ENCODE results near the gene CCDC33.
A peak's percentile ranks its signal among the peaks of the same experiment; 100 is the strongest.

The CCDC33 gene

DNA sequence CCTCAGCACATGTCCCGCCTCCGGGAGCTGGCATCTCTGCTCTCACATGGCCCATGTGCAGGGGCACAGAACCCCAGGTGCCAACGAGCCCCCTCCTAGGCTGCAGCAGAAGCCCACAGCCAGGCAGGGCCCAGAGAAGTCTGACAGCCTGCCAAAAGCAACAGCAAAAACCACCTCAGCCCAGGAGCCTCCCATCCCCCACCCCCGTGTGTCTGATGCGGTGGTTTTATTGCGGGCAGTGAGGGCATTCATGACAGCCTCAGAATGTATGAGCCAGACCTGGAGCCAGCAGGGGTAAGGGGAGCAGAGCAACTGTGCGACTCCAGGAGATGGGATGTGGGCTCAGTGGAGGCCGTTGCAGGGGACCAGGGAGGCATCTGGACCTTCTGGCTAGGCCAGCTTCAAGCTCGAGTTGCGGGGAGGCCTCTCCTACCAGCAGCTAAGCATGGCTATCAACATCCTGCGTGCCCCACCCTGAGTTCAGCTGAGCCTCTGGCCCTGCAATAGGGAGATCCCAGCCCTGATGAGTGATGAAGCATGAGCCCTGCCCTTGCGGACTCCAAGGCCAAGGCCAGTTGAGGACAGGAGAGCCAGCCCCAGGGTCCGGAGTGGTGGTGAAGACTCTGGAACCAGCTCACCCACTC, 78.8 kb downstream of the CCDC33 start:
- DNase-seq (ENCODE audit: low read depth): no peak

- no peak for DNase-seq (ENCODE audit: low read depth)
Measured at GRCh38 chr15:74315626-74316025, 79.5 kb downstream of the CCDC33 start.

DNA sequence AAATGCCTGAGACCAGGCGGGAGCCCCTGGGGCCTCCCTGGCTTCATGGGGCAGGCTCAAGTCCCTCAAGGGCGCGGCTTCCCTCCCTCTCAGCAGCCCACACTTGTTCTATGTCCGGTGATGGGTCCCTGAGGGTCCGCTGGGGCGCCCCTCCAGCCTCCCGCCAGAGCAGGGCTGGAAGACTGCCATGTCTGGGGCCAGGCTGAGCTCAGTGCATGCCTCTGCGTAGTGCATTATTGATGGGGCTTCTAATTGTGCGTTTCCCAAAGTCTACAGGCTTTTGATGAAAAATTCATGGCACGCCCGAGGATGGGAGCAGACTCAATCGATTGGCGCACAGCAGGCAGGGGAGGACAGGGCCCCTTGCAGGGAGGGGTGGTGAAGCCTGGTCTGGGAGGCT, 80.0 kb downstream of the CCDC33 start:
- no peak for DNase-seq (ENCODE audit: low read depth)

DNA sequence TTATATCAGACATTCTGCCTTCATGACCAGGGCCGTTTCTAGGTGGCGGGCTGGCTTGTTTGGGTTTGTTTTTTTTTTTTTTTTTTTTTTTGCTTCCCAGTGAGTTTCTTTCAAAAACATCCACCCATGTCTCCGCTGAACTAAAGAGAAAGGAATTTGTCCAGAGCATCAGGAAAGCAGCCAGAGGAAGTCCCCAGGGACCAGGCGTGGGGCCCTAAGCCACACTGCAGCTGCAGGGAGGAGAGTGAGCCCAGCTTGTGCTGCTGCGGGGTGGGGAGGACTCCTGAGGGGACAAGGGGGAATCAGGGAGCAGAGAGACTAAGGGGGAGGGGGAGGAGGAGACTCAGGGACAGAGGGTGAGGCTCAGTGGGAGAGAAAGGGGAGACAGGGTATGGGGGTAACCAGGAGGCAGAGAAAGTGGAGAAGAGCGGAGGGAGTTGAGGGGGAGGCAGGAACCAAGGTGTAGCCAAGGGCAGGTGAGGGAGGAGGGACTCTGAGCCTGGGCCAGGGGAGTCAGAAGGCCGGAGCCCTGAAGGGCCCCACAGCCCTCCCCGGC, 81.8 kb downstream of the CCDC33 start:
- no peak for DNase-seq (ENCODE audit: low read depth)

DNA sequence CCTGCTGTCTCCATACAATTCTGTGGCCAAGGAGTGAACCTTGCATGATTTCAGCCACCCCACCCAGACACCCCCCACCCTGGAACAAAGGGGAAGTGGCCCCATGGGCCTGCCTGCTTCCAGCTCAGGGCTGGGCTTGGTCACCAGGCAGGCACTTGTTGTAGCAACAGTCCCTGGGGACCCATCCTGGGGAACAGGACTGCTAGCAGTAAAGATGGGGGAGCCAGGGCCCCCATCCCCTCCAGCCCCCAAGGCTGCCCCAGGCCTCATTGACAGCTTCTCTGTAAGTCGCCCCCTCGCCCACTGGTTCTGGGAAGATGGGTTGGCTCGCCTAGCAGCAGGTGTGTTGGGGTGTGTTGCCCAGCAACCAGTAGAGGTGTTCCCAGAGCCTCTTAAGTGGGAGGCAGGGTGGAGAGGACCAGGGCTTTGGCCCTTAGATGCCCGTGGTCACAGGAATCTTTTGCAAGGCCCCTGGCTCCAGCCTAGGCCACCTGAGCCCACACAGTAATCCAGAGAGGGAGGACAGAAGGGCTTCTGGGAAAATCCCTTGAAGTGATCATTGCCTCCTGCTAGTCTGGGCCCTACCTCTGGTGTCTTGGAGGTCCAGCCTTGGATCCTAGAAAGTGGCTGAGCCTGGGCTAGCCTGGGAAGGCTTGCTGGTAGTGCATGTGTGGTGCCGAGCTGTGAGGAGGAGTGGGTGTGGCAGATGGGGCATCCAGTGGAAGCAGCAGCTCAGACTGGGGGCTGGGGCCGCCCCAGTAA, 82.4 kb downstream of the CCDC33 start:
- no peak for DNase-seq (ENCODE audit: low read depth)

- no peak for DNase-seq (ENCODE audit: low read depth)
Measured at GRCh38 chr15:74319138-74319460, 83.0 kb downstream of the CCDC33 start.

DNA sequence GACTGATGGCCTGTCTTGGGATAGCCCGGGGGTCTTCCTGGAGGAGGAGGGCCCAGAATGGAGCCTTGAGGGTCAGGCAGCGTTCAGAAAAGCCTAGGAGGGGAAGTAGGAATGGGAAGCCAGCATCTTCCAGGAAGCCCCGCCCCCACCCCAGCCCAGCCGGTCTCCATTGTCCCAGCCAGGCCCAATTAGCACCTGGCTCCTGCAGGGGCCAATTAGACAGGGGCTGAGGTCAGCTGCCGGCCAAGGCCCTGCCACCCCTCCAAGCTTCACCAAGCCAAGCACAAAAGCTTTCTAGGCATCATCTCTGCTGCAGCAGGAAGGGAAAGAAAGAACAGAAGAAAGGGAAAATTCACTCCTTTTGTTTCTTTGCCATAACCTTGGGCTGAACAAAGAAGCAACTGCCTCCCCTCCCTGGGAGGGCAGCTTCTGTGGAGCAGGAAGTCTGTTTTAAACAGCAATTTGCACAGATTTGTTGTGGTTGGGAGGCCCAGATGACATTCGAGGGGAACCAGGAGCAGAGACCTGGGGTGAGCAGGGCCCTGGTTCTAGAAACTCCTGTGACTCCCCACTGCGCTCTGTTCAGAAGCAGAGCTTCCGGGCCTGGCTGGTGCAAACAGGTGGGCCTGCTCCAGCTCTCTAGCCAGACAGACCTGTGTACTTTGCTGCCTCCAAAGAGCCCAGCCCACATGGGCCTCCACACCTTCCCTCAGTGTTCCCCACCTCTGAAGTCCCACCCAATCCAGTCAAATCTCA, 83.6 kb downstream of the CCDC33 start:
- DNase-seq (ENCODE audit: low read depth): no peak

DNA sequence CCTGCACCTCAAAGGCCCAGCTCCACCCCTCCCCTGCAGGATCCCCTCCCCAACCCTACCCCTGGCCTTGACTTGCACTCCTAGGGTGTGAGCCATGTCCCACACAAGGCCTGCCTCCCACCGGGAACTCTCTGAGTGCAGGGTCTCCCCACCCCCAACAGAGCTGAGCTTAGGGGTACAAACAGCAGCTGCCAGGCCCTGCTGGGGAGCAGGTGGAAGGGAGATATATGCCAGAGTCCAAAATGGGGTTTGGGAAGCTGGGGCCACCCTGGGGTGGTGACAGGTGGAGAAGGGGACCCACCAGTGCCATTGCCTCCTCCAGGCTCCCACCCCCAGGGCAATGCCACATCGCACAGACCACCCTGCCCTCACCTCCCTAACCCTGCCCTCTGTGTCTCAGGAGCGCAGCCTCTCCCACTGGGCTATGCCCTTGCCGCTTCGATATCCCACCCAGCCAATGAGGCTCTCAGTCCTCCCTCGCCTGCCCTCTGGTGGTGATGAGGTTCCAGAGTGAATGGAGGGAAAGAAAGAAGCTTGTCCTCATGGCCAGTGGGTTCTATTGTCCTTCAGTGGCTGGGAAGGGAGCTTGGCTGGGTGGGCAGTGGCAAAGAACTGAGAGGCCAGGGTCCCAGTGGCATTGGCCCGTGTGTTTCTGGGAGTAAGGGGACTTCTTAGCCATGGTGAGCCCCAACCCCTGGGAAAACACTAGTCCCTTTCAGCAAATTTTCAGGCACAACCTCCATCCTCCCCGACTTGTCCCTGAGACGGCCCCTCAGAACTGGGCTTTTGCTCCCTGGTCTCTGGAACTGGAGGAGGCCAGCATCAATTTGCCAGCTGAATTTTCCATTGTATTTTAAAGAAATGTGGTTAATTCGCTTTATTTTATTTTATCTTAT, 84.5 kb downstream of the CCDC33 start:
- DNase-seq (ENCODE audit: low read depth): no peak

GRCh38 chr15:74322558-74323180, 86.5 kb downstream of the CCDC33 start:
- DNase-seq (ENCODE audit: low read depth): peak; percentile 30

- no peak for DNase-seq (ENCODE audit: low read depth)
Measured at GRCh38 chr15:74324714-74325113, 88.6 kb downstream of the CCDC33 start.

DNA sequence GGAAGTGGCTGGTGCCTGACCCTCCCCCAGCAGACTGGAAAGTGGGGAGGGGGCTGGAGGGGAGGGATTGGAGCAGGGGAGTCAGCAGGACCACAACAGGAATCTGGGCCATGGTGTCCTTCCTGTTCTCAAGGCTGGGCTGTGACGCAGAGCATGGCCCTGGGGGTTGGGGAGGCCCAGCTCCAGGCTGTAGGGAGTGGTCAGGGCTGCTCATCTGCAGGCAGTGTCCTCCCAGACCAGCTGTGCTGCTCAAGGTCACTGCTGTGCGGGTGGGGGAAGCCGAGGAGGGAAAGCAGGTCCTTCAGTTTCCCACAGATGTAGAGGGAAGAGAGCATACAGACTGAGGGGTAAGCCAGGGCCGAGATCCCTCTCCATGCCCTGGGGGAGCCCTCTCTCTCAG, 90.6 kb downstream of the CCDC33 start:
- DNase-seq (ENCODE audit: low read depth): no peak

DNA sequence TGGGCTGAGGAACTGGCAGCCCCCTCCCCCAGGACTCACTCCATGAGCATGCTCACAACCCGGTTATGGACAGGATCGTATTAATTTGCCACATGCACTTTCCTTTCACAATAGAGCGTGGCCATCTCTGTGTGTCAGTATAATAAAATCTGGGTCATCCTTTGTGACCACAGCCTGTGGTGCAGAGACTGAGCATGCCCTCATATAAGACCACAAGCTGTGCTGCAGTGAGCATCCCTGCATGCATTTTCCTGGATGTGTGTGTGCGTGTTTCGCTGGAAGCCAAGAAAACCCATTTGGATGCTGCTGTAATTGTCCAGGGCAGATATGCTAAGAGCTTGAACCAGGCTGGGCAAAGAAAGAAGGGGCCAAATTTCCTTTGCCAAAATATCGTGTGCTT, 91.6 kb downstream of the CCDC33 start:
- DNase-seq (ENCODE audit: low read depth): no peak

DNA sequence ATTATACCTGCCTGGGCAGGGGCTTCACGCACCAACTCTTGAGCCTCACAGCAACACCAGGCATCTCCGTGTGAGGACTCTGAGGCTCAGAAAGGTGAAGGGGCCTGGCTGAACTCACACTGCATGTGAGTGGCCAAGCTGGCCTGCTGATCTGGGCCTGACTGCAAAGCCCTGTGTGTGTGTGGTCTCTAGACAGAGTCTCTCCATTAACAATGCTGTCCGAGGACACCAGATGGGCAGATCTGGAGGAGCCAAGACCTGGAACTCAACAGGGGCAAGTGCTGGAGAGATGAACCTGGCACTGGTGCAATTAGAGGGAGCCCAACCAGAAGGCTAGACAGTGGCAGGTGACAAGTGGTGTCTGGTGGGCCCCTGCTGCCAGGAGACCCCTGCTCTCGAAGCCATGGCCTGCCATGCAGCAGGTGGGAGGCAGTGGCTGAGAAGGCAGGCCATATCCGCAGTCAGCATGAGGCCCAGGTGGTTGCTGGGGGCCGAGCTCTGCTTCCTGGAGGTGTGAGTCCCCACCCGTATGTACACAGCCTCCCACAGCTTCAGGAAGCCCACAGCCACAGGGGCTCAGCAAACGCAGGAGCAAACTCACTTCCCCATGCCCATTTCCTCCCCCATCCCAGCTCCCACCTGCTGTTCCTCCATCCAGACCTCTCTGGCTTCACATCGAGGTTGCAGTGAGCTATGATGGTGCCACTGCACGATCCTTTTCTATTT, 92.4 kb downstream of the CCDC33 start:
- no peak for DNase-seq (ENCODE audit: low read depth)

GRCh38 chr15:74330861-74331408, 94.8 kb downstream of the CCDC33 start:
- no peak for DNase-seq (ENCODE audit: low read depth)

DNA sequence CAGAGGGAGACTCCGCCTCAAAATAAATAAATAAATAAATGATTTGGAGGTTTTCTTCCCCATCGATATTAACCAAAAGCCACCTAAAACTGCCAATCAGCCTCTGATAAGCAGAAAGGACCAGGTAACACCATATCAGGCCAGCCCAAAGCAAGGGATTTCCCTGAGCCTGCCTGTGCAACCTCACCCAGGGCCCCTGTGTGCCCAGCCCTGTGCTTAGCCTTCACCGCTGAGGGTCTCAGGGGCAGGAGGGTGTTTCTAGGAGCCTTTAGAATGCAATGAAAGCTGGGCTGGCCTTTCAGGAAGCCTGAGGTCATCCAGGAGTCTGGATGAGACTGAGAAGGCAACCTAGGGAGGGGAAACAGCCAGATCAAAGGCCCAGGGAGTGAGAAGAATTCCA, 95.9 kb downstream of the CCDC33 start:
- DNase-seq (ENCODE audit: low read depth): no peak

- no peak for DNase-seq (ENCODE audit: low read depth)
Measured at GRCh38 chr15:74332611-74333010, 96.5 kb downstream of the CCDC33 start.

- DNase-seq (ENCODE audit: low read depth): no peak
Measured at GRCh38 chr15:74333093-74333492, 97.0 kb downstream of the CCDC33 start.

GRCh38 chr15:74333662-74334061, 97.5 kb downstream of the CCDC33 start:
- no peak for DNase-seq (ENCODE audit: low read depth)

DNA sequence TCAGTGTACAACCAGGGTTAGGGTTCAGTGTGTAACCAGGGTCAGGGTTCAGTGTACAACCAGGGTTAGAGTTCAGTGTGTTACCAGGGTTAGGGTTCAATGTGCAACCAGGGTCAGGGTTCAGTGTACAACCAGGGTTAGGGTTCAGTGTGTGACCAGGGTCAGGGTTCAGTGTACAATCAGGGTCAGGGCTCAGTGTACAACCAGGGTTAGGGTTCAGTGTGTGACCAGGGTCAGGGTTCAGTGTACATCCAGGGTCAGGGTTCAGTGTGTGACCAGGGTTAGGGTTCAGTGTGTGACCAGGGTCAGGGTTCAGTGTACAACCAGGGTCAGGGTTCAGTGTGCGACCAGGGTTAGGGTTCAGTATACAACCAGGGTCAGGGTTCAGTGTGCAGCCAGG, 98.0 kb downstream of the CCDC33 start:
- DNase-seq (ENCODE audit: low read depth): no peak

DNA sequence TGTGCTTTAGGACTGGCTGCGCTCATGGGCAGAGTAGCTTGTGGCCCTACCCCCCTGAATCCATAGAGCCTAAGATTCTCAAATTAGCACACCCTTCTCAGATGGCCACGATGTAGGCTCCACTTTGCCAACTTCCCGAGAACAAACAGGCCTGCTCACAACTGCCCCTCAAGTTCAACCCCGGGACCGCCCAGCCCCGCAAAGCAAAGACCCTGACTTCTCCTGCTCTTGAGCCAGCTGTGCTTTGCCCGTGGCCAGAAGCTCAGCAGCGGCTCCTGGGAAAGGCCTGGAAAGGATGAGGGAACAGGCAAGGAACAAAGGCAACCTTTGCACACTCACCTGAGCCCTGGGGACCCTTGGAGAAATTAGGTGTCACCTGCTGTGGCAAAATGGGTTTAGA, 99.3 kb downstream of the CCDC33 start:
- no peak for DNase-seq (ENCODE audit: low read depth)
